Peyer's patch (tissue), 4 donors: Measurements from ENCODE around the gene PROX1. TPM values are rescaled to one million over a fixed set of nuclear protein-coding genes. Genes with fewer than 3 reads are reported as not detected.

ENCODE experiments used
- DNase-seq, 3 donors: peaks; one replicate each; pipeline ENCODE4 v3.0.0-alpha.2; 2017 to 2019
- H3K27ac ChIP-seq, 4 donors: fragments of 200-600 bp; sonication (generic); one replicate each; pipeline ENCODE4 v1.5.1; 2016 to 2019
- H3K27me3 ChIP-seq, 2 donors: fragments of 200-600 bp; sonication (generic); one replicate each; pipeline ENCODE4 v1.5.1; 2019
- H3K36me3 ChIP-seq, 3 donors: fragments of 200-600 bp; sonication (generic); one replicate each; pipeline ENCODE4 v1.5.1; 2016 to 2019
- H3K4me1 ChIP-seq, 4 donors: fragments of 200-600 bp; sonication (generic); one replicate each; pipeline ENCODE4 v1.5.1; 2016 to 2019
- H3K4me3 ChIP-seq, 4 donors: fragments of 200-600 bp; sonication (generic); 1 replicate in 3 of 4; 2 replicates in 1 of 4; pipeline ENCODE4 v1.5.1; 2016 to 2019; ENCODE audit warnings: mild to moderate bottlenecking in 1 of 4
- H3K9me3 ChIP-seq, 4 donors: fragments of 200-600 bp; sonication (generic); one replicate each; pipeline ENCODE4 v1.5.1; 2016 to 2019; ENCODE audit warnings: mild to moderate bottlenecking in 1 of 4
- POLR2A ChIP-seq, 2 donors: fragments of 450-650 bp; IDR thresholded peaks; one replicate each; pipeline ENCODE4 v1.5.1; 2017; ENCODE audit warnings: antibody characterized with exemption in 2 of 2, mild to moderate bottlenecking in 2 of 2, moderate library complexity in 2 of 2
- total RNA-seq, 4 donors: library from RNA; depleted of rRNA; stranded (reverse); fragments of >200 nt; gene quantifications; one replicate each; pipeline ENCODE4 v1.1.0, GENCODE V29; 2016
- TF ChIP-seq, protein P1 (sequence below), 6 experiments: fragments of 450-650 bp in 4 of 6; fragments of 200-600 bp in 2 of 6; sonication (generic) in 1 of 6; IDR thresholded peaks; one replicate each; pipeline ENCODE4 v1.5.1; 2017 to 2019; ENCODE audit warnings: antibody characterized with exemption in 6 of 6, mild to moderate bottlenecking in 3 of 6, moderate library complexity in 1 of 6

The PROX1 gene
- total RNA-seq, 4 donors from 2014 or later, result 7.4 to 26.4 (median 13.7) TPM

DNA sequence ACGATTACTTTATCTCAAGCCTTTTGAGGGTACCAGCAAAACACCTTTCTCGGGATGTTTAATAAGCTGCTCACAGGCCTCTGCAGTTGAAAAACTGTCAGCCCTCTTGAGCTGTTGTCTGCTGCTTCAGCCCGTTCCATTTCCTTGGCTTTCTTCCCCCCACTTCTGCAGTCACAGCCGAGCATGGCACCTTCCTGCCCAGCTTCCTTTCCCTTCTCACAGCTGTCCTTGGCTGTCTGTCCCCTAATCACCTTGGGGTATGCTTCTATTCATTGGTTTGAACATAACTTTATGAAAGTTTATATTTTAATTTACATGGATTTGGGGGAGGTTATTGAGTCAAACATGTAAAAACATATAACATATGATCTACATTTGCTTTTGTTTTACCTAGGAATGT is 6.9 kb upstream of the PROX1 start:
- peaks cover 0 to 43% of the 10 kb centered on the region in 2 donors for H3K27me3 ChIP-seq
- H3K27ac ChIP-seq, result no peak overlapping the region
- no peaks in the 10 kb centered on the region for H3K36me3 ChIP-seq
- no peak for DNase-seq
- peaks cover 0 to 24% (median 0%) of the 10 kb centered on the region in 4 donors for H3K4me1 ChIP-seq
- no peaks in the 10 kb centered on the region for H3K9me3 ChIP-seq
- H3K4me3 ChIP-seq, result no peak overlapping the region
- TF ChIP-seq, protein P1, sequence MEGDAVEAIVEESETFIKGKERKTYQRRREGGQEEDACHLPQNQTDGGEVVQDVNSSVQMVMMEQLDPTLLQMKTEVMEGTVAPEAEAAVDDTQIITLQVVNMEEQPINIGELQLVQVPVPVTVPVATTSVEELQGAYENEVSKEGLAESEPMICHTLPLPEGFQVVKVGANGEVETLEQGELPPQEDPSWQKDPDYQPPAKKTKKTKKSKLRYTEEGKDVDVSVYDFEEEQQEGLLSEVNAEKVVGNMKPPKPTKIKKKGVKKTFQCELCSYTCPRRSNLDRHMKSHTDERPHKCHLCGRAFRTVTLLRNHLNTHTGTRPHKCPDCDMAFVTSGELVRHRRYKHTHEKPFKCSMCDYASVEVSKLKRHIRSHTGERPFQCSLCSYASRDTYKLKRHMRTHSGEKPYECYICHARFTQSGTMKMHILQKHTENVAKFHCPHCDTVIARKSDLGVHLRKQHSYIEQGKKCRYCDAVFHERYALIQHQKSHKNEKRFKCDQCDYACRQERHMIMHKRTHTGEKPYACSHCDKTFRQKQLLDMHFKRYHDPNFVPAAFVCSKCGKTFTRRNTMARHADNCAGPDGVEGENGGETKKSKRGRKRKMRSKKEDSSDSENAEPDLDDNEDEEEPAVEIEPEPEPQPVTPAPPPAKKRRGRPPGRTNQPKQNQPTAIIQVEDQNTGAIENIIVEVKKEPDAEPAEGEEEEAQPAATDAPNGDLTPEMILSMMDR (IDR thresholded peaks at IDR 0.05), result no peak
- no peak for TF ChIP-seq POLR2A (IDR thresholded peaks at IDR 0.05)

GRCh38 chr1:213982289-213982671 is 5.5 kb upstream of the PROX1 start:
- peak overlapping the region in 2 of 4 donors; percentile 38 to 43 for H3K4me3 ChIP-seq
- no peak overlapping the region for H3K27ac ChIP-seq
- H3K4me1 ChIP-seq, result peaks cover 0 to 24% (median 0%) of the 10 kb centered on the region in 4 donors
- H3K36me3 ChIP-seq, result no peaks in the 10 kb centered on the region
- H3K9me3 ChIP-seq, result no peaks in the 10 kb centered on the region
- DNase-seq, result no peak
- peaks cover 0 to 51% of the 10 kb centered on the region in 2 donors for H3K27me3 ChIP-seq
- TF ChIP-seq, protein P1 (IDR thresholded peaks at IDR 0.05), result no peak
- no peak for TF ChIP-seq POLR2A (IDR thresholded peaks at IDR 0.05)

- TF ChIP-seq, protein P1 (IDR thresholded peaks at IDR 0.05), result no peak
- no peak for TF ChIP-seq POLR2A (IDR thresholded peaks at IDR 0.05)
- no peak for DNase-seq
- Histone ChIP-seq H3K36me3 (no peaks in the 10 kb centered on the region), H3K27me3 (peaks cover 0 to 51% of the 10 kb centered on the region in 2 donors), H3K9me3 (no peaks in the 10 kb centered on the region), H3K4me3 (peak overlapping the region in 2 of 4 donors; percentile 38 to 43), H3K4me1 (peaks cover 0 to 24% (median 0%) of the 10 kb centered on the region in 4 donors), H3K27ac (no peak overlapping the region)
Measured at GRCh38 chr1:213982672-213983492, 4.9 kb upstream of the PROX1 start.

DNA sequence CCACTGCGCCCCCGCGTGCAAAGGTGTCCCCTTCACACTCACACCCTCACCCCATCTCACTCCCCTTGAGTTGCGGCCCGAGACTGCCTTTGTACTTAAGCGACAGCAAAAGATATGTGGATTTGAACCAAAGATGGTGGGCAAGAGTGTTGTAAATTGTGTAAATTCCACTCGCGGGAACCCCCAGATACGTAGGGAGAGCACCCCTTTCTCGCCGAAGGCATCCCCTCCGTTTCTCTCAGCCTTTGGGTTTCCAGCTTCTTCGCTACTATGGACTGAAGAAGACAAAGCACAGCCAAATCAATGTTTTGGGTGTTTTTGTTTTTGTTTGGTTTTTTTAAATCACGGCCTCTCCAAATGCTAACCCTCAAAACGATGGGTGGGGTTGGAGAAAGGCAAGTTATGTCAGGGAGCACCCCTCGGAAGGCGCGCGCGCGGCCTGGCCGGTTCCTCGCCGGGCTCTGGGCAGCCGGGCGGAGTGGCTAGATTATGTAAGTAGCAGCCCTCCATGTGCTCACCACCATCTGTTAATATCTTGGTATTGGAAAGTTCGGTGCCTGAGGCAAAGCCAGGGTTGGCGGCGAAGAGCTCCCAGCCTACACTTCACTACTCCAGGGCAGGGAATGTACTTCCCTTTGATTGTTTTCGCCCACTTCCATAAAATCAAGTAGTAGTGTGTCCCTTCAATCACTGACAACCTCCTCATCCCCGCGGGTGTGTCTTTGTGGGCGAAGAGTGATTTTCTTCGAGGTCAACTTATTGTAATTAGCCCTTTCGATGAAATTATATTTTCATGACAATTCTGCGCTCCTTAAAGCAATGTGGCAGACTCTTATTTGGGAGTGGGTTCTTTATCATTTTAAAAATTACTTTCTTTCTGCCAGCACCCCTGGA is 4.0 kb upstream of the PROX1 start:
- Histone ChIP-seq H3K27me3 (peaks cover 0 to 51% of the 10 kb centered on the region in 2 donors), H3K27ac (no peak overlapping the region), H3K36me3 (no peaks in the 10 kb centered on the region), H3K4me1 (peaks cover 0 to 24% (median 0%) of the 10 kb centered on the region in 4 donors), H3K4me3 (peak overlapping the region in 2 of 4 donors; percentile 38 to 43), H3K9me3 (no peaks in the 10 kb centered on the region)
- DNase-seq, result no peak
- no peak for TF ChIP-seq POLR2A (IDR thresholded peaks at IDR 0.05)
- TF ChIP-seq, protein P1 (IDR thresholded peaks at IDR 0.05), result no peak

- no peak for TF ChIP-seq POLR2A (IDR thresholded peaks at IDR 0.05)
- TF ChIP-seq, protein P1 (IDR thresholded peaks at IDR 0.05), result no peak
- H3K9me3 ChIP-seq, result no peaks in the 10 kb centered on the region
- no peak overlapping the region for H3K27ac ChIP-seq
- no peak overlapping the region for H3K4me3 ChIP-seq
- no peak for DNase-seq
- H3K27me3 ChIP-seq, result peaks cover 0 to 50% of the 10 kb centered on the region in 2 donors
- H3K4me1 ChIP-seq, result peaks cover 0 to 31% (median 0%) of the 10 kb centered on the region in 4 donors
- no peaks in the 10 kb centered on the region for H3K36me3 ChIP-seq
Measured at GRCh38 chr1:213984387-213985208, 3.2 kb upstream of the PROX1 start.
